GM12878 (cell line): ENCODE results near the gene SLC2A8.

Source experiments
- CHD1 ChIP-seq: IDR thresholded peaks from 2 replicates; pipeline ENCODE4 v1.6.1; 2012; ENCODE audit warnings: low read depth, low read length, improper control_type of control experiment
- E2F4 ChIP-seq: IDR thresholded peaks from 2 replicates; pipeline ENCODE4 v1.6.1; 2012; ENCODE audit warnings: low read depth, low read length, improper control_type of control experiment
- MTA2 ChIP-seq: fragments of 450-650 bp; IDR thresholded peaks from 2 replicates; pipeline ENCODE4 v1.6.1; 2016; ENCODE audit warnings: low read depth, mild to moderate bottlenecking, moderate library complexity
- POLR2AphosphoS5 ChIP-seq: IDR thresholded peaks from 2 replicates; pipeline ENCODE4 v1.6.1; 2011; ENCODE audit warnings: mild to moderate bottlenecking, low read length, inconsistent platforms
- RCOR1 ChIP-seq: conservative IDR thresholded peaks from 2 replicates; pipeline ENCODE4 v1.6.1; 2012; ENCODE audit warnings: low read depth, low read length, improper control_type of control experiment
- REST ChIP-seq: IDR thresholded peaks from 2 replicates; pipeline ENCODE4 v1.6.1; 2012; ENCODE audit warnings: mild to moderate bottlenecking, low read depth, low read length
- TBL1XR1 ChIP-seq: IDR thresholded peaks from 2 replicates; pipeline ENCODE4 v1.6.1; 2012; ENCODE audit warnings: low read depth, low read length, improper control_type of control experiment

DNA sequence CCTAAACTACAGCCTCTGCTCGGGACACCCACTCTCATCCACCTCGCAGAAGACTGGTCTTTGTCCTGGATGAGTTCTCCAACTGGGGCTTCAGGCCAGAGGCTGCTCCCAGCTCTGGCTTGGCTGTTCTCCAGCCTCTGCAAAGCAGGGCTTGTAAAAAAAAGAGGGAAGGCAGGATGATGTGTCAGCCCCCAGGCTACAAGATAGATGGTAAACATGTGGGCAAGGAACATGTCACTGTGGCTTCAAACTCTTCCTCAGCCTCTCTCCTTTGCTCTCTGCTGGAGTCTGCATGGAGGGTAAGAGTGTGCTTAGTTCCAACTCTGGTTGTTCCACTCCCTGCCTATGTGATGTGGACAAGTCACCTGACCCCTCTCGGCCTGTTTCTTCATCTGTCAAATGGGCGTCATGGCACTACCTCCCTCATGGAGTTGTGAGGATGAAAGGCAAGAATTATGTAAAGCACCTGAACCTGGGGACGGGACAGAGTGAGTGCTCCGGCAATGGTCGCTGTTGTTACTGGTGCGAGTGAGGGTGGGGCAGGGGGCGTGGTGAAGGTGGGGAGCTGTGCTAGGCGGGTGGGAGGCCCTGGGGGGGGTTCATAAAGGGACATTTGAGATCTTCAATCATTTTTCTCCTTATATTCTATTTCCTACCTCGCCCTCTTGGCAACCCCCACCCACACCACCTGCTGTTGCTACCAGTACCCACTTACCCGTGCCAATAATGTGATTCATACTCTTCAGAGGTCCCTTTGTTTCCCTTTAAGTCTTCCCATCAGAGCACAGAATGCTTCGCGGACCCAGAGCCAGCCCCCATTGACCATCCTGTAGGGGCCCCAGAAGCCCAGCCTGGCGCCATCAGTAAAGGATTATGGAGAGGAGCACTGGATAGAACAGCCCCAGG is 20.4 kb downstream of the SLC2A8 start:
- TF ChIP-seq E2F4: no peak
- TF ChIP-seq RCOR1: no peak
- no peak for TF ChIP-seq MTA2
- no peak for TF ChIP-seq TBL1XR1
- no peak for TF ChIP-seq POLR2AphosphoS5
- TF ChIP-seq CHD1: no peak
- no peak for TF ChIP-seq REST
